ENCODE measurements around the gene LAPTM4A.
A peak's percentile ranks its signal among the peaks of the same experiment; 100 is the strongest.
"Not testable (repeated sequence)": the region's sequence is repeated elsewhere in the genome, so short reads cannot be mapped to it uniquely, and the experiment has no call there.

Gene LAPTM4A

GRCh38 chr2:20050104-20050645 is 1.3 kb downstream of the LAPTM4A start:
- H3K4ac ChIP-seq (ENCODE audit: low read depth, low read length), result peak overlapping the region; percentile 100
- peak overlapping the region; percentile 69 for H3K18ac ChIP-seq (ENCODE audit: low read length)
- H3K27ac ChIP-seq (ENCODE audit: low read depth, low read length), result peak overlapping the region; percentile 94
- peak in 1 of 2 donors; percentile 33 for DNase-seq
- peak overlapping the region; percentile 95 for H3K4me3 ChIP-seq (ENCODE audit: low read depth, low read length)
- peak overlapping the region; percentile 90 for H2BK5ac ChIP-seq (ENCODE audit: low read depth, low read length, poor library complexity)
- peak overlapping the region; percentile 95 for H3K14ac ChIP-seq (ENCODE audit: low read length)
- H2AFZ ChIP-seq (ENCODE audit: insufficient read depth, low read length, poor library complexity), result no peak overlapping the region
- peak overlapping the region; percentile 92 for H2BK120ac ChIP-seq (ENCODE audit: insufficient read depth, low read length, poor library complexity)
- H4K12ac ChIP-seq (ENCODE audit: low read depth, low read length), result no peak overlapping the region
- peaks cover 25% of the 10 kb centered on the region for H3K79me2 ChIP-seq (ENCODE audit: control insufficient read depth, insufficient read depth, low read length, poor library complexity)
- peak overlapping the region; percentile 68 for H3K4me2 ChIP-seq (ENCODE audit: low read length)
- no peak overlapping the region for H3K23ac ChIP-seq (ENCODE audit: low read length)
- H3K9me3 ChIP-seq (ENCODE audit: insufficient read depth, low read depth, low read length), result no peaks in the 10 kb centered on the region
- peak overlapping the region; percentile 94 for H4K91ac ChIP-seq (ENCODE audit: low read depth, low read length)
- no peaks in the 10 kb centered on the region for H3K27me3 ChIP-seq (ENCODE audit: insufficient read depth, low read length)
- no peak overlapping the region for H4K8ac ChIP-seq (ENCODE audit: low read depth, low read length)
- H3K4me1 ChIP-seq (ENCODE audit: control insufficient read depth in 1 of 2, insufficient read depth in 2 of 2, low read length in 2 of 2), result peaks cover 5% of the 10 kb centered on the region in 2 experiments
- H3K9ac ChIP-seq (ENCODE audit: low read length), result peak overlapping the region; percentile 86
- no peak overlapping the region for H2BK12ac ChIP-seq (ENCODE audit: low read length)
- no peak overlapping the region for H2AK5ac ChIP-seq (ENCODE audit: low read length)
- peaks cover 18% of the 10 kb centered on the region for H3K79me1 ChIP-seq (ENCODE audit: low read length)
- H3K36me3 ChIP-seq (ENCODE audit: control insufficient read depth in 1 of 2, insufficient read depth in 2 of 2, low read length in 2 of 2), result peaks cover 0 to 2% of the 10 kb centered on the region in 2 experiments
- WGBS (ENCODE audit: extremely low coverage, insufficient coverage, insufficient read length), result no CpG with 5 or more reads among the region's 10 CpGs

DNA sequence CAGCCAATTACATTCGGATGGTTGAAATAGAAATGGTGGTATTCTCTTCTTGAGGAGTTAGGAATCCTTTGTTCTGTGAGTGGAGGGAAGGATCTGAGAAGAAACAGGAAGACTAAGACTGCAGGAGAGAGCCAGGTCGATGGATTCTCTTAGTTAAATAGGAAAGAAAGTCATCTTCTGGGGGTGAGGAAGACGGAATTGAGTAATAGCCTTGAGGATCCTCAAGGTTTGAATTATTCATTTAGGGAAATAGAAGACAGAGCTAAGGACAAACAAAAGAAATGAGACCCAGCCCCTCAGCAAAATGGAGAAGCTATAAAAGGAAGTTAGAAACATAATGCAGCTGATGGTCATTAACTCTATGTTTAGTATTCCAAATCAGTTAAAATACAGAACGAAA is 1.8 kb downstream of the LAPTM4A start:
- no peak overlapping the region for H2BK5ac ChIP-seq (ENCODE audit: low read depth, low read length, poor library complexity)
- peaks cover 18% of the 10 kb centered on the region for H3K79me1 ChIP-seq (ENCODE audit: low read length)
- H2BK120ac ChIP-seq (ENCODE audit: insufficient read depth, low read length, poor library complexity), result no peak overlapping the region
- peak overlapping the region; percentile 68 for H3K4me2 ChIP-seq (ENCODE audit: low read length)
- peak overlapping the region; percentile 49 for H3K27ac ChIP-seq (ENCODE audit: low read depth, low read length)
- H3K79me2 ChIP-seq (ENCODE audit: control insufficient read depth, insufficient read depth, low read length, poor library complexity), result peaks cover 27% of the 10 kb centered on the region
- H4K91ac ChIP-seq (ENCODE audit: low read depth, low read length), result no peak overlapping the region
- peaks cover 5% of the 10 kb centered on the region in 2 experiments for H3K4me1 ChIP-seq (ENCODE audit: control insufficient read depth in 1 of 2, insufficient read depth in 2 of 2, low read length in 2 of 2)
- no peak overlapping the region for H3K4me3 ChIP-seq (ENCODE audit: low read depth, low read length)
- H3K4ac ChIP-seq (ENCODE audit: low read depth, low read length), result peak overlapping the region; percentile 86
- H2BK12ac ChIP-seq (ENCODE audit: low read length), result no peak overlapping the region
- H2AK5ac ChIP-seq (ENCODE audit: low read length), result no peak overlapping the region
- H3K18ac ChIP-seq (ENCODE audit: low read length), result no peak overlapping the region
- no peaks in the 10 kb centered on the region for H3K27me3 ChIP-seq (ENCODE audit: insufficient read depth, low read length)
- no peaks in the 10 kb centered on the region for H3K9me3 ChIP-seq (ENCODE audit: insufficient read depth, low read depth, low read length)
- peak overlapping the region; percentile 49 for H3K9ac ChIP-seq (ENCODE audit: low read length)
- no peak overlapping the region for H3K23ac ChIP-seq (ENCODE audit: low read length)
- H4K8ac ChIP-seq (ENCODE audit: low read depth, low read length), result no peak overlapping the region
- H3K14ac ChIP-seq (ENCODE audit: low read length), result no peak overlapping the region
- WGBS (ENCODE audit: extremely low coverage, insufficient coverage, insufficient read length), result no CpG with 5 or more reads among the region's 4 CpGs
- H2AFZ ChIP-seq (ENCODE audit: insufficient read depth, low read length, poor library complexity), result no peak overlapping the region
- DNase-seq, result no peak
- H3K36me3 ChIP-seq (ENCODE audit: control insufficient read depth in 1 of 2, insufficient read depth in 2 of 2, low read length in 2 of 2), result peaks cover 0 to 3% of the 10 kb centered on the region in 2 experiments
- H4K12ac ChIP-seq (ENCODE audit: low read depth, low read length), result no peak overlapping the region

DNA sequence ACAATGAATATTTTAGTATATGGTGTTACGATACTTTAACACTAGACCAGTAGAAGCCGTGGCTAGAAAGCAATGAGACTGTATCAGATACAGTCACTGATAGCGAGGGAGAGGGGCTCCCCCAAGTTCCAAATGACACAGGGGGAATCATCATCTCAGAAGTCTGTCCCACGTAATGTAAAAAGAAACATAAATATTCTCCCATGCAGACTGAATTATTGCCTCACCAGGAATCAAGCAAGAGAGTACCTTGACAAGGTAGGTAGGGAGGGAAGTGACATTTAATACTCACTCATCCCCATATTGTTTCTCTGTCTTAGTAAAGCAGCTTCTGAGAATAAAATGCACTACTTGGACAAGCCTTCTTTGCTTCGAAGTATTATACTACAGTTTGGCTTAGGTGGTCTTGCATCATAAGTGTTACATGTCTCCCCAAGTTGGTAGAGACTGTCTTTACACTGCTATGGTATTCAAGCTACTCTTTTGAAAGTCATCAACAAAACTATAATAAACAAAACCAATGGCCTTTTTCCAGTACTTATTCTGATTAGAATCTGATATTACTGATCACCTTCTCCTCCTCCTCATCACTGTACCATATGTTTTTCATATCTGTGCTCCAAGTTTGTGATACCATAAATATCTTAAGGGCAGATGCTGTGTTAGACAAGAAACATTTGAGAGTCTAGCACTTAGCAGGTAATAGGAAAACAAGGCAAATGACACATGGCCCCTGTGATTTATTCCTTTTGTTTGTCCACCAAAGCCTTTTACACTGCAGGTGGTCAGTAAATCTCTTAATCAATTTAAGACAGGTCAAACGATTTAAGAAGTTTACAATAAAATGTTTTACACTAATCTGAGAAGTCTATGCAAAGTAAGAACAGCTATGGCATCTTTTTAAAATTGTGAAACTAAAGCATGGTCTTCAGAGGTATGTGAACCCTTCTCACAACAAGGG is 2.7 kb downstream of the LAPTM4A start:
- Histone ChIP-seq H2BK5ac (ENCODE audit: low read depth, low read length, poor library complexity) (no peak overlapping the region), H3K36me3 (ENCODE audit: control insufficient read depth in 1 of 2, insufficient read depth in 2 of 2, low read length in 2 of 2) (peaks cover 0 to 3% of the 10 kb centered on the region in 2 experiments), H3K27me3 (ENCODE audit: insufficient read depth, low read length) (no peaks in the 10 kb centered on the region), H2BK120ac (ENCODE audit: insufficient read depth, low read length, poor library complexity) (no peak overlapping the region), H3K4me2 (ENCODE audit: low read length) (peak overlapping the region; percentile 68), H3K14ac (ENCODE audit: low read length) (no peak overlapping the region), H3K79me1 (ENCODE audit: low read length) (peaks cover 18% of the 10 kb centered on the region), H2AK5ac (ENCODE audit: low read length) (no peak overlapping the region), H3K9me3 (ENCODE audit: insufficient read depth, low read depth, low read length) (no peaks in the 10 kb centered on the region), H3K4me3 (ENCODE audit: low read depth, low read length) (no peak overlapping the region), H3K27ac (ENCODE audit: low read depth, low read length) (peak overlapping the region; percentile 49), H4K8ac (ENCODE audit: low read depth, low read length) (no peak overlapping the region), H3K4me1 (ENCODE audit: control insufficient read depth in 1 of 2, insufficient read depth in 2 of 2, low read length in 2 of 2) (peaks cover 0 to 2% of the 10 kb centered on the region in 2 experiments), H3K23ac (ENCODE audit: low read length) (no peak overlapping the region), H3K9ac (ENCODE audit: low read length) (no peak overlapping the region), H3K79me2 (ENCODE audit: control insufficient read depth, insufficient read depth, low read length, poor library complexity) (peaks cover 30% of the 10 kb centered on the region), H3K4ac (ENCODE audit: low read depth, low read length) (peak overlapping the region; percentile 97), H3K18ac (ENCODE audit: low read length) (no peak overlapping the region), H2BK12ac (ENCODE audit: low read length) (no peak overlapping the region), H4K12ac (ENCODE audit: low read depth, low read length) (no peak overlapping the region), H2AFZ (ENCODE audit: insufficient read depth, low read length, poor library complexity) (no peak overlapping the region), H4K91ac (ENCODE audit: low read depth, low read length) (no peak overlapping the region)
- WGBS (ENCODE audit: extremely low coverage, insufficient coverage, insufficient read length), result no CpG with 5 or more reads among the region's 6 CpGs
- no peak for DNase-seq

GRCh38 chr2:20045712-20046292 is 5.6 kb downstream of the LAPTM4A start:
- not testable (repeated sequence) for H3K23ac ChIP-seq (ENCODE audit: low read length); H3K14ac ChIP-seq (ENCODE audit: low read length); H2AFZ ChIP-seq (ENCODE audit: insufficient read depth, low read length, poor library complexity); H4K8ac ChIP-seq (ENCODE audit: low read depth, low read length); H2AK5ac ChIP-seq (ENCODE audit: low read length); H2BK12ac ChIP-seq (ENCODE audit: low read length); H2BK5ac ChIP-seq (ENCODE audit: low read depth, low read length, poor library complexity); H3K4ac ChIP-seq (ENCODE audit: low read depth, low read length); H3K36me3 ChIP-seq (ENCODE audit: control insufficient read depth in 1 of 2, insufficient read depth in 2 of 2, low read length in 2 of 2); H4K91ac ChIP-seq (ENCODE audit: low read depth, low read length); H3K79me1 ChIP-seq (ENCODE audit: low read length); H3K9me3 ChIP-seq (ENCODE audit: insufficient read depth, low read depth, low read length); H3K27ac ChIP-seq (ENCODE audit: low read depth, low read length); H3K4me2 ChIP-seq (ENCODE audit: low read length); DNase-seq; H2BK120ac ChIP-seq (ENCODE audit: insufficient read depth, low read length, poor library complexity); H3K4me1 ChIP-seq (ENCODE audit: control insufficient read depth in 1 of 2, insufficient read depth in 2 of 2, low read length in 2 of 2); H3K4me3 ChIP-seq (ENCODE audit: low read depth, low read length); H3K18ac ChIP-seq (ENCODE audit: low read length); H4K12ac ChIP-seq (ENCODE audit: low read depth, low read length); H3K9ac ChIP-seq (ENCODE audit: low read length); H3K27me3 ChIP-seq (ENCODE audit: insufficient read depth, low read length)
- peaks cover 26% of the 10 kb centered on the region for H3K79me2 ChIP-seq (ENCODE audit: control insufficient read depth, insufficient read depth, low read length, poor library complexity)
- WGBS (ENCODE audit: extremely low coverage, insufficient coverage, insufficient read length), result no CpG with 5 or more reads among the region's 4 CpGs

Data from trophoblast cell (in vitro differentiated cells and primary cell).